GM12873 (cell line): ENCODE results near the gene DNAJC25.

Experiments used
- CTCF ChIP-seq: IDR thresholded peaks from 2 replicates; pipeline ENCODE4 v1.5.1; 2012; ENCODE audit warnings: low read depth, mild to moderate bottlenecking, moderate library complexity, low read length, control low read depth; ENCODE audit not compliant: insufficient read depth; ENCODE audit errors: missing control alignments

Gene DNAJC25

GRCh38 chr9:111644195-111644772 is 13.2 kb downstream of the DNAJC25 start:
- TF ChIP-seq CTCF: no peak

GRCh38 chr9:111645806-111646205 is 14.7 kb downstream of the DNAJC25 start:
- no peak for TF ChIP-seq CTCF

GRCh38 chr9:111646417-111646816 is 15.3 kb downstream of the DNAJC25 start:
- TF ChIP-seq CTCF: no peak

GRCh38 chr9:111648066-111648465 is 16.9 kb downstream of the DNAJC25 start:
- TF ChIP-seq CTCF: no peak

- TF ChIP-seq CTCF: no peak
These were observed 17.9 kb downstream of the DNAJC25 start for GRCh38 chr9:111649016-111649415.

GRCh38 chr9:111657051-111657450 is 25.9 kb downstream of the DNAJC25 start:
- no peak for TF ChIP-seq CTCF

GRCh38 chr9:111658943-111659342 is 27.8 kb downstream of the DNAJC25 start:
- no peak for TF ChIP-seq CTCF
